BJ (cell line): ENCODE measurements around the gene DLG4. TPM values are rescaled to one million over a fixed set of nuclear protein-coding genes. Genes with fewer than 3 reads are reported as not detected.

Experiments
- CTCF ChIA-PET: fragments of 350-600 bp; formaldehyde crosslinking; extraction: SDS; loops from one replicate; lab custom pipeline; 2021; ENCODE audit warnings: antibody characterized with exemption, inconsistent platforms; lab: Yijun Ruan, JAX
- POLR2A ChIA-PET: fragments of 300-600 bp; sonication (Branson Sonifier 250); formaldehyde crosslinking; extraction: SDS; loops from one replicate; lab custom pipeline; 2021; ENCODE audit warnings: antibody characterized with exemption; lab: Charles Lee
- DNase-seq: peaks from one replicate; pipeline ENCODE4 v3.0.0-alpha.2; 2011; ENCODE audit warnings: low read depth
- H3K27me3 ChIP-seq: 2 replicates; pipeline ENCODE4 v1.6.0; 2011; ENCODE audit warnings: low read length; ENCODE audit not compliant: control insufficient read depth, insufficient read depth
- H3K36me3 ChIP-seq: 2 replicates; pipeline ENCODE4 v1.5.1; 2011; ENCODE audit warnings: low read length; ENCODE audit not compliant: control insufficient read depth, insufficient read depth
- H3K4me3 ChIP-seq: 2 replicates; pipeline ENCODE4 v1.5.1; 2011; ENCODE audit warnings: low read depth, mild to moderate bottlenecking, control low read depth, low read length
- CTCF ChIP-seq: IDR thresholded peaks from 2 replicates; pipeline ENCODE4 v1.5.1; 2011; ENCODE audit warnings: low read depth, mild to moderate bottlenecking, control low read depth, inconsistent platforms, low read length, moderate library complexity; ENCODE audit not compliant: insufficient read depth
- polyA plus RNA-seq: library from polyadenylated mRNA; depleted of rRNA; stranded (reverse); fragments of >200 nt; gene quantifications from 2 replicates; pipeline ENCODE4 v1.2.3, GENCODE V29; 2011

Gene DLG4
- polyA plus RNA-seq, 1 experiment: 20.4 TPM

GRCh38 chr17:7208754-7209460 is 10.7 kb downstream of the DLG4 start:
- POLR2A ChIA-PET: no interaction called here
- DNase-seq: no peak
- Histone ChIP-seq H3K4me3 (no peak overlapping the region), H3K36me3 (peaks cover 3% of the 10 kb centered on the region), H3K27me3 (no peaks in the 10 kb centered on the region)
- no peak for TF ChIP-seq CTCF
- CTCF ChIA-PET: interaction anchor here (1.0 to 1.5 kb wide), 2 partner anchors 88 to 163 kb away, joined by 3 read pairs; no protein-coding TSS in a partner anchor

DNA sequence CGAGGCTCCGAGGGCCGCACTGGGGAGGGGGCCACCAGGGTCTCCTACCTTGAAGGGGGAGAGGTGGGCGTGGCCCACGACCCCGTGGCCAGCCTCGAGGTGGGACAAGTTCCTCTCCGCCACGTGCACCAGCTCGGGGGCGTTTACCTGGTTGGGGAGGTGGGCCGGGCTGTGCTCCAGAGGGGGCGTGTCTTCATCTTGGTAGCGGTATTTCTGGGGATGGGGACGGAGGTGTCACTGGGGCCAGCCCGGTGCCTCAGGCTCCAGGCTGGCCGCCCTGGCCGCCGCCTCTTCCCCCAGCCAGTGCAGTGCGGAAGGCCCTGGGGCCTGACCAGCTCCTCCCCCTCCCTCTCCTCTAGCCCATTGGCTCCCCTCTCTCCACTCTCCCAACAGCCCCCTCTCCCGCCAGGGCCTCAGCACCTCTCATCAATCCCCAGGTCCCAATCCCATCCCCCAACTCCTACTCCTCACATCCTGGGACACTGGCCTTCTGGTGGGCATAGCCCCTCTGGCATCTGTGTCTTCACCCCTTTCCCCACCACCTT is 11.5 kb downstream of the DLG4 start:
- peaks cover 10% of the 10 kb centered on the region for H3K36me3 ChIP-seq
- no peak for TF ChIP-seq CTCF
- ChIA-PET CTCF (interaction anchor here (1.0 to 1.5 kb wide), 2 partner anchors 88 to 162 kb away, joined by 3 read pairs; no protein-coding TSS in a partner anchor), POLR2A (no interaction called here)
- no peaks in the 10 kb centered on the region for H3K27me3 ChIP-seq
- DNase-seq: no peak
- no peak overlapping the region for H3K4me3 ChIP-seq

DNA sequence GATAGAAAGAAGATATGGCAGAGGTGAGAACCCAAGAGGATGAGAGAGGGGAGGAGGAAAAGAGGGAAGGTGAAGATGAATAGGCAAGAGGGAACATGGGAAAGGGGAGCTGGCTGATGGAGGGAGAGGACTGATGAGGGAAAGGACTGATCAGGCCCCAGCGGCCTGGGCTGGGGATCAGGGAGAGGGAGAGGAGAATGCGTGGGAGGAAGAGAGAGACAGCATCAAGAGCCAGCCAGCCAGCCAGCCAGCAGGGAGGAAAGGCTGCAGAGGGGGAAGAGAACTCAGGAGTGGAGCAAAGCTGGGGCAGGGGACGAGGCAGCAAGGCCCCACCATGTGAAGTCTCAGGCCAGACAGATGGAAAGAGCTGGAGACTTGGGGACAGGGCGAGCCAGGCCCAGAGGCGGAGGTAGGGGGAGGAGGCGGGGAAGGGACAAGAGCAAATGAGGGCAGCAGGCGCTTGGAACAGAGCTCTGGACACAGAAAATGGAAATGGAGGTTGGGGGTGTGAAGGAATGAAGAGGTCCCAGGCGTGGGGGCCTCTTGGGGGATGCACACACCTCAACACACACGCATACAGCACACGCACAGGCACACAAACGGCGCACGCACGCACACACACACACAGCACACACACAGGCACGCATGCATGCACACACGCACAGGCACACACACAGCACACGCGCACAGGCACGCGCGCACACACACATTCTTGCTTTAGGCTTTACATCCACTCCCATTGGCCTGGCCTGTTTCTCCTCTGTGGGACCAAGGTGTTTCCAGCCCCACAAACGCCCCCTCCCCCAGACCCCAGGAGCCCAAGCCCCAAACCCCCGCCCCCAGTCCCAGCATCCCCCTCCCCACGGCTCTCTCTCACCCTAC is 12.3 kb downstream of the DLG4 start:
- CTCF ChIA-PET: interaction anchor here (1.5 kb wide), 1 partner anchor 89 kb away, joined by 3 read pairs; no protein-coding TSS in a partner anchor
- no peak for TF ChIP-seq CTCF
- Histone ChIP-seq H3K36me3 (peaks cover 13% of the 10 kb centered on the region), H3K4me3 (no peak overlapping the region), H3K27me3 (no peaks in the 10 kb centered on the region)
- POLR2A ChIA-PET: no interaction called here
- no peak for DNase-seq

DNA sequence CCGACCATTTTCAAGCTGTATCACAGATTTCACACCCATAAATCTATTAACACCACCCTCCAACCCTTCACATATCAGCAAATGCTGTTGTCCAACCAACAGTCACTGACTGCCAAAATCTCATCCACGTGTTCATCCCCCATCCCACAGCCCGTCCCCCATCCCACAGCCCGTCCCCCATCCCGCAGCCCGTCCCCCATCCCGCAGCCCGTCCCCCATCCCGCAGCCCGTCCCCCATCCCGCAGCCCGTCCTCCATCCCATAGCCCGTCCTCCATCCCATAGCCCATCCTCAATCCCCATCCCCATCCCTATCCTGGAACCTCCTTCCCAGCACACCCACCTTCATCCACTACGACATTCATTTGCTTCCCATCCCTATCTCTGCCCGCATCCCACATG is 14.1 kb downstream of the DLG4 start:
- H3K4me3 ChIP-seq: peak overlapping the region; percentile 33
- ChIA-PET CTCF (no interaction called here), POLR2A (no interaction called here)
- DNase-seq: no peak
- TF ChIP-seq CTCF: no peak
- no peaks in the 10 kb centered on the region for H3K27me3 ChIP-seq
- H3K36me3 ChIP-seq: peaks cover 13% of the 10 kb centered on the region

- ChIA-PET CTCF (no interaction called here), POLR2A (no interaction called here)
- no peak for TF ChIP-seq CTCF
- Histone ChIP-seq H3K36me3 (peaks cover 13% of the 10 kb centered on the region), H3K4me3 (peak overlapping the region; percentile 33), H3K27me3 (no peaks in the 10 kb centered on the region)
- DNase-seq: no peak
Measured at GRCh38 chr17:7204828-7205461, 14.7 kb downstream of the DLG4 start.
